ENCODE measurements around the gene PANK2.

Gene PANK2

DNA sequence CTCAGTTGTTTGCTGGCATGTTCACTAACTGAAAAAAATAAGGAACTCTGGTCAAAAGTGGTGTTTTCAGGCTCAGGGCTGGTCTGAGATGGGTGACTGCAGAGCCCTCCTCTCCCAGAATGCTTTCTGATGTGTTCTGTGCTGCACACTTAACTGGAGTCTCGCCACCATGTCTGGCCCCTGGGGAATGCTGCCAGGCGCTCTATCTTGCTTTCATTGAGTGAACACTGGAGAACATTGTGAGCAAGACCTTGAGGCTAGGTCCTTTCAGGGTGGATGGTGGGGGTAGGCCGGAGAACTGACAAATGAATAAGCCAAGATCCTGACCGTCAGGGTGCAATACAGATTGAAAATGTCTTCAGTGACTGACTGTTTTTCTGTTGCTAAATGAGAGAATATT, 19.5 kb downstream of the PANK2 start:
- DNase-seq (ENCODE audit: low read depth) = no peak
- no peak overlapping the region for H3K4me3 ChIP-seq (ENCODE audit: control insufficient read depth, low read depth, low read length)
- TF ChIP-seq, protein P1, sequence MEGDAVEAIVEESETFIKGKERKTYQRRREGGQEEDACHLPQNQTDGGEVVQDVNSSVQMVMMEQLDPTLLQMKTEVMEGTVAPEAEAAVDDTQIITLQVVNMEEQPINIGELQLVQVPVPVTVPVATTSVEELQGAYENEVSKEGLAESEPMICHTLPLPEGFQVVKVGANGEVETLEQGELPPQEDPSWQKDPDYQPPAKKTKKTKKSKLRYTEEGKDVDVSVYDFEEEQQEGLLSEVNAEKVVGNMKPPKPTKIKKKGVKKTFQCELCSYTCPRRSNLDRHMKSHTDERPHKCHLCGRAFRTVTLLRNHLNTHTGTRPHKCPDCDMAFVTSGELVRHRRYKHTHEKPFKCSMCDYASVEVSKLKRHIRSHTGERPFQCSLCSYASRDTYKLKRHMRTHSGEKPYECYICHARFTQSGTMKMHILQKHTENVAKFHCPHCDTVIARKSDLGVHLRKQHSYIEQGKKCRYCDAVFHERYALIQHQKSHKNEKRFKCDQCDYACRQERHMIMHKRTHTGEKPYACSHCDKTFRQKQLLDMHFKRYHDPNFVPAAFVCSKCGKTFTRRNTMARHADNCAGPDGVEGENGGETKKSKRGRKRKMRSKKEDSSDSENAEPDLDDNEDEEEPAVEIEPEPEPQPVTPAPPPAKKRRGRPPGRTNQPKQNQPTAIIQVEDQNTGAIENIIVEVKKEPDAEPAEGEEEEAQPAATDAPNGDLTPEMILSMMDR (conservative IDR thresholded peaks at IDR 0.05; ENCODE audit: control insufficient read depth, insufficient read depth, low read depth, low read length) = no peak

DNA sequence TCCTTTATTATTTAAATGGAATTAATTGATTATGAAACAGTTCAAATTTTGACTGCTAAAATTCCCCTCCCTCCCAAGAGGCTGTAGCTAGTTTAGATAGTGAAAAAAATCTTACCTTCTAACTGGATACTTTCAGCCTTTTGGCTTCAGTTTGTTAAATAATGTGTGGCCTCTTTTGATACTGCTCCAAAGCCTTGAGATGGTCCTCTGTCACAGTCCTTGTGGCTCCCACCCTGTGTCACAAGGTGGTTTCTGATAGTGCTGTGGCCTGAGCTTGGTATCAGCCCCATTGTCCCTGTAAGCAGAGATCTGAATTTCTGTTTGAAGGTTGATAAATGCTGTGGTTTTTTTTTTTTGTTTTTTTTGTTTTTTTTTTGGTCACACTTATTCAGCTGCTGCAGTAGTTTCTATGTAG, 20.8 kb downstream of the PANK2 start:
- H3K4me3 ChIP-seq (ENCODE audit: control insufficient read depth, low read depth, low read length) = no peak overlapping the region
- DNase-seq (ENCODE audit: low read depth) = no peak
- TF ChIP-seq, protein P1 (conservative IDR thresholded peaks at IDR 0.05; ENCODE audit: control insufficient read depth, insufficient read depth, low read depth, low read length) = no peak

GRCh38 chr20:3910853-3911252, 21.7 kb downstream of the PANK2 start:
- TF ChIP-seq, protein P1 (conservative IDR thresholded peaks at IDR 0.05; ENCODE audit: control insufficient read depth, insufficient read depth, low read depth, low read length) = no peak
- H3K4me3 ChIP-seq (ENCODE audit: control insufficient read depth, low read depth, low read length) = no peak overlapping the region

GRCh38 chr20:3911956-3912355, 22.8 kb downstream of the PANK2 start:
- DNase-seq (ENCODE audit: low read depth) = no peak
- TF ChIP-seq, protein P1 (conservative IDR thresholded peaks at IDR 0.05; ENCODE audit: control insufficient read depth, insufficient read depth, low read depth, low read length) = no peak
- H3K4me3 ChIP-seq (ENCODE audit: control insufficient read depth, low read depth, low read length) = no peak overlapping the region

More at GRCh38 chr20:3910853-3911252, 21.7 kb downstream of the PANK2 start:
- no peak for DNase-seq (ENCODE audit: low read depth)

GRCh38 chr20:3914446-3914845, 25.3 kb downstream of the PANK2 start:
- no peak for DNase-seq (ENCODE audit: low read depth)
- H3K4me3 ChIP-seq (ENCODE audit: control insufficient read depth, low read depth, low read length) = no peak overlapping the region
- TF ChIP-seq, protein P1 (conservative IDR thresholded peaks at IDR 0.05; ENCODE audit: control insufficient read depth, insufficient read depth, low read depth, low read length) = no peak

- TF ChIP-seq, protein P1 (conservative IDR thresholded peaks at IDR 0.05; ENCODE audit: control insufficient read depth, insufficient read depth, low read depth, low read length) = no peak
- no peak for DNase-seq (ENCODE audit: low read depth)
- H3K4me3 ChIP-seq (ENCODE audit: control insufficient read depth, low read depth, low read length) = no peak overlapping the region
Measured at GRCh38 chr20:3915691-3916090, 26.5 kb downstream of the PANK2 start.

DNA sequence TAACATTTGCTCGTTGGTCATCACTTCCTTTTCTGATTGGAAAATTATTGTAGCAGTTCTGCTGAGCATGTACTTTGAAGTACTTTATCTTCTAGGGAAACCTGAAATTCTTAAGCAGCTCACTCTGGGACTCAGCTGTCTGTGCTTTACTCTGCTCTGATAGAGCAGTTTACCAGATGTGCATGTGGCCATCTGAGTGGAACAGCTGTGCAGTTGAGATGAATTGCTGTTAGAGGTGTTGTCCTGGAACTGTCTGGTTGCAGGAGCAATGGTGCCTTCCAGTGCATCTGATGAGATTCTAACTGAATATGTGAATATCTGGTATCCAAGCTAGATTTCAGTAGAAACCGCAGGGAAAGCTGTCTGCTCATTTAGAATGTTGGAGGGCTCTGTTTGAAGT, 27.2 kb downstream of the PANK2 start:
- no peak for DNase-seq (ENCODE audit: low read depth)
- no peak overlapping the region for H3K4me3 ChIP-seq (ENCODE audit: control insufficient read depth, low read depth, low read length)
- TF ChIP-seq, protein P1 (conservative IDR thresholded peaks at IDR 0.05; ENCODE audit: control insufficient read depth, insufficient read depth, low read depth, low read length) = no peak
